Activated T-cell treated with anti-CD3 and anti-CD28 coated beads for 1 hour (primary cell): ENCODE measurements around the gene GHRHR.

Experiments
- DNase-seq: peaks from one replicate; pipeline ENCODE4 v3.0.0-alpha.2; 2020; ENCODE audit warnings: low read depth

The GHRHR gene

DNA sequence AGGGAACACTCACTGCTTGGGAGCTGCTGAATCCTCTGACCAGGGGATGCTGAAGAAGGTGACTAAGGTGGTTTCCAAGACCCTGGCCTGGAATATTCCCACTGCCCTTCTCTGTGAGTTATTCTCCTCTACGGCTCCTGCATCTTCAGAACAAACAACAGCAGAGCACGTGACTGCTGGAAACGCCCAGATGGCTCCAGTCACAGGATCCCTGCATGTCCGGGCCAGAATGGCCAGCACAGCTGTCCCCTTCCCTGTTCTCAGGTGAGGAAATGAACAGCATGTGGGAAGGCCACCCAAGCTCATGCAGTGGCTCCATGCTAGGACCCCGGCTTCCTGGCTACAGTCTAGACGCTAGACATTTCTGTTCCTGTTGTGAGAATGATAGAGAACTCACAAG is 43.1 kb downstream of the GHRHR start:
- DNase-seq: no peak

DNA sequence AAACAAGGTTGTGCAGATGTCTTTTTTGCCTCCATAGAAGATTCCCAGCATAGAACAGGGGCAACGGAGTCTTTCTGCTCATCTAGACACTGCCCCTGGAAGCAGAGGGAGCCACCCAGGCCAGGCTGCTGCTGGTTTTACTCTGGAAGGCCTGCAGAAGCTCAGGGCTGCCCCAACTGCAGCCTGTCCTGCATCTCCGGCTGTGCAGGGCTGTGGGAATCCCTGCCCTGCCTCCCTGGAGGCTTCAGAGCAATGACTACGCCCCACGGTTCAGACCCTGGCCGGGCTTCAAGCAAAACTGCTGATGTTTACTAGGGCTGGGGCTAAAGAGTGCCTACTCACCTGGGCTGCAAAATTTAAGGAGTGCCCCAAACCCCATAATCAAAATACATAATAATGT is 43.9 kb downstream of the GHRHR start:
- no peak for DNase-seq

DNA sequence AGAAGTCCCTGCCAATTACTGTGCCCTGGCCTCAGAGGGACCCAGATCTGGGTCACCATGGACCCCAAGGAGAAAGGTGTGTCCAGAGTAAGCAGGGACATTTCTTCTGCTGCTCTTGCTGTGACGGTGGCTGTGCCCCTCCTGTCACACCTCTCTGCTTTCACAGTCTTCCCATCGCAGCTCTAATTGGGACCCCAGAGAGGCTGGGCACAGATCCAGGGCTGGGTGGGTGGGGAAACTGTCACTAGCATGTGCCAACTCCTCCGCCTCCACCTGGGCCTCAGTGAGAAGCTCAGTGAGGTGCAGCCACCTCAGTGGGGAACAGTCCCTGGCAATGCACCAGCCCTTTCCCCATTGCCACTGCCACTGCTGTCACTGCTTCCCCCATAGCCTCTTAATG is 51.1 kb downstream of the GHRHR start:
- no peak for DNase-seq

DNA sequence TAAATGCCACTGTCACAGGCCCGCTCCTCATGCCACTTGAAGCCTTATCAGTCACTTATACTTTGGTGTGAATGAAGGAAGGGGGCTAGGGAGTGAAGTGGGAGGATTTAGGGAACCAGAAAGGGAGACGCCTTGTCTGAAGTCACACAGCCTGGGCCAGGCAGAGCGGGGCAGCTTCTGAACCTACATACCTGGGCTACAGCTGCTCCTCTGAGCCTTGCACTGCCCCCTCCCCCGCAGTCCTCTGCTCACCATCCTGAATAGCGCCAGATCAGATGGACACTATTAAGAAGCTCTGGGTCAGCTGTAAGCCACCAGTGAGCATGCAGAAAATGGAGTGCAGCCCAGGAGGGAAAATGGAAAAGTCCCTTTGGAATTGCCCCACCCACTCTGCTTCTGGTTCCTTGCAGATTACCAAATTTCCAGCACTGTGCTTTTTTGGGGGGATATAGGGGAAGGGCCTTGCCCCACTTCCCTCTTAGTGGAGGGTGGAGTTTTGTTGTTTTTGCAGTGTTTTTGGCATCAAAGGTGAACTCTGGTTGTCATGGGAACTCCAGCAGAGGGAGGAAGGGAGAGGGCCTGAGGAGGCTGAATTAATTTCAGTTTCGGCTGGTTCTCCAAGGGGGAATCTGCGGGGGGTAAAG is 53.4 kb downstream of the GHRHR start:
- no peak for DNase-seq

DNA sequence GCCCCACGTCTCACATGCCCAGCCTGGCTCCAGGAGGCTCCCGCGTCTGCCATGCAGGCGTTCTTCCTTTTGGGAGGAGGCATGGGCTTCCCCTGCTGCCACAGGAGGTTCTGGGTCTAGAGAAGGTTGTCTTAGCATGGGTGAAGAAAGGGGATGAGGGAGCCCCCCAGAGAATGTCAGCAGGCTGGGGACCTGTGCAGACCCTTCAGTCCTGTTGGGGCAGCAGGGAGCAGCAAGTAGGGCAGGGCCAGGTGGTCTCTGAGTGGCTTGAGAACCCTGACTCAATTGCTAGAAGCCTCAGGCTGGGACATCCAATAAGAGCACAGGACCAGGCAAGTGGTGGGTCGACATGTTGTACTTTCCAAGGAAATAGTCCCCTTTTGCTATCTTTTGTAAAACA is 54.0 kb downstream of the GHRHR start:
- DNase-seq: no peak

DNA sequence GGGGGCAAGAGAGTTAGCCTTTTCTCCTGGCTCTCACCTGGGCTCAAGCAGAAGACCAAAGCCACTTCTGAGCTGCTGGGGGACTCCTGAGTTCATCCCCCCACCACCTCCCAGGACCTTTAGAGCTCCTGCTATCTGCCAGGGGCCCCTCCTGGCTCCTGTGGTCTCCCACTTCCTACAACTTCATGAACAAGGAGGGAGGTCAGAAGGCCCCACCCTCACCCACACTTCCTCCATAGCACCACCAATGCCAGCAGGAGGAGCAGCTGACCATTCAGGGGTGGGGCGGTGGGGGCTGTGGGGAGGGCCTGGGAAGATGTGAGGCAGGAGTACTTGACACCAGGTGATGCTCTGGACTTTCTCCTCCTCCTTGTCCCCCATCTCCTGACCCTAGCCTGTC is 55.8 kb downstream of the GHRHR start:
- no peak for DNase-seq

DNA sequence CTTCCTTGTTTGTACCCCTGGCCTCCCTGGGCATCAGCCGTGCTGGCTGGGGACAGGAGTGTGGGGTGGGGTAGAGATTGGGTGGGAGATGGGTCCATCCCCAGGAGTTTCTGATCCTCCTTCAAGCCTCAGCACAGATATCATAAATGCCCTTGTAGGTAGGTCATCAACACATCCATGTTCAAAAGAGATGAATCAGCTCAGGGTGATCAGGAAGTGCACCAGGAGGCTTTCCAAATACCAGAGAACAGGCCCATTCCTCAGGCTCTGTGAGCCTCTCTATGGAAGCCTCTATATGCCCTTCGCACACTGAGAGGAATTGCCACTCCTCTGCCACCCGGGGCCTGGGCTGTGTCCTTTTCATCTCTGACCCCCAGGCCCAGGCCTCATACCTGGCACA is 56.4 kb downstream of the GHRHR start:
- DNase-seq: no peak

DNA sequence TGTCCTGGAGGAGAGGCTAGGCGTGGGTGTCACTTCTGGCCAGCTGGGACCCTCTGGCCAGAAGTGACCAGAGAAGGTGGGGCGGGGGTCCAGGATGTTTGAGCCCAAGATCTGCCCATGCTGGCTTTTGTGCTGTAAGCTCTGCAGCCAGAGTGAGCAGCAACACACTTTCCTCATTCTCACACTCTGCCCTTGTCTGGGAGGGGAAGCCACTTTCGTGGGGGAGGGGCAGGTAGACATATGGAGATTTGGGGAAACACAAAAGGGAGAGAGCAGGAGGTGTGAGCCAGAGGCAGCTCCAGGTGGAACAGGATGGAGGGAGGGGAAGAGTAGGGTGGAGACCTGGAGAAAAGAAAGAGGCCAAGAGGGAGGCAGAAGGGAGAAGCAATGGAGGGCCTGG is 56.9 kb downstream of the GHRHR start:
- DNase-seq: no peak

DNA sequence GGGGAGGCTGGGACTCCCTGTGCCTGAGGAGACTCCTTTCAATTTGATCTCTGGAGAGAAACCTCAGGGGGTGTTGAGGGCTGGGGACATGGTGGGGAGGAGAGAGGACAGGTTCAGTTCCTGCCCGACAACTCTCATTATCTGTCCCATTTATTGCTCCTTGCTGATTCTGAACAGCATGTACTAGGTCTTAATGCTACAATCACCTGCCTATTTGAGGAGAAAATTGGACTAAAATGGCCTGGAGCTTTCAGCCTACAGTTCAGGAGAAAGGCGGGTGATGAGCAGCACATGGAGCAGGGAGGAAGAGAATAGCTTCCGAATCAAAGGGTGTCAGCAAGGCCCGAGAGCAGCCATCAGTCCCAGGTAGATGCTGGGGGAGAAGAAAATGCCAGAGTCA is 58.4 kb downstream of the GHRHR start:
- no peak for DNase-seq

DNA sequence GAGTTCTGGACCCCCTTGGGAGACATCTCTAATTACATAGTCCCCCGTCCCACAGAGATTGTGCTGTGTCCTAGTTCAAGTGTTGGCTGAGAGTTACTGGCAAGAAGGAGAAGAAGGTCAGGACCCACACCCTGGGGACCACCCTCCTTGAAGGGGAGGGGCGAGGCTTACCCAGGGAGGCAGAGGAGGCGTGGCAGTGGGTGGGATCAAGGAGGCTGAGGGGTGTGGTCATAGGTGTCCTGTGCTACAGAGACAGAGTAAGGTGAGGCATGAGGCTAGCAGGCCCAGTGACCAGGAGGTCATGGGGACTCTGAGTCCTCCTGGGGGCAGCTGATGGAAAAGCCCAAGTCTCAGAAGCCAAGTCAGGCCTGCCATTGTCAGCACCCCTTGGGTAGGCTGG is 59.0 kb downstream of the GHRHR start:
- no peak for DNase-seq

DNA sequence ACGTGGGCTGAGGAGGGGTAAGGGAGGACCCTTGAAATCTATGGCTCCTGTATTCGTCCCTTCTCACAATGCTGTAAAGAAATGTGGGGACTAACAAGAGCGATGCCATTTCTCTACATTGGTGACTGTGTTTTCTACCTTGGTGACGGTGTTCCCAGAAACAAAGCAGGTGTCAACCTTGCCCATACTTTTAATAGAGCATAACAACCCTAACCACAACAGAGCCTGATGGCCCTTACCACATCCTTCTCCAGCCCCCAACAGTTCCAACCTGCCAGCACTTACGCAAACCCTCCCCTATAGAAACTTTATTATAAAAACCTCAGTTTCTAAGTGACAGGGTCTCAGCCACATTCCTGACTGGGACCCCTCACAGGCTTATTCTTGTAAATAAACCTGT is 60.1 kb downstream of the GHRHR start:
- DNase-seq: no peak

DNA sequence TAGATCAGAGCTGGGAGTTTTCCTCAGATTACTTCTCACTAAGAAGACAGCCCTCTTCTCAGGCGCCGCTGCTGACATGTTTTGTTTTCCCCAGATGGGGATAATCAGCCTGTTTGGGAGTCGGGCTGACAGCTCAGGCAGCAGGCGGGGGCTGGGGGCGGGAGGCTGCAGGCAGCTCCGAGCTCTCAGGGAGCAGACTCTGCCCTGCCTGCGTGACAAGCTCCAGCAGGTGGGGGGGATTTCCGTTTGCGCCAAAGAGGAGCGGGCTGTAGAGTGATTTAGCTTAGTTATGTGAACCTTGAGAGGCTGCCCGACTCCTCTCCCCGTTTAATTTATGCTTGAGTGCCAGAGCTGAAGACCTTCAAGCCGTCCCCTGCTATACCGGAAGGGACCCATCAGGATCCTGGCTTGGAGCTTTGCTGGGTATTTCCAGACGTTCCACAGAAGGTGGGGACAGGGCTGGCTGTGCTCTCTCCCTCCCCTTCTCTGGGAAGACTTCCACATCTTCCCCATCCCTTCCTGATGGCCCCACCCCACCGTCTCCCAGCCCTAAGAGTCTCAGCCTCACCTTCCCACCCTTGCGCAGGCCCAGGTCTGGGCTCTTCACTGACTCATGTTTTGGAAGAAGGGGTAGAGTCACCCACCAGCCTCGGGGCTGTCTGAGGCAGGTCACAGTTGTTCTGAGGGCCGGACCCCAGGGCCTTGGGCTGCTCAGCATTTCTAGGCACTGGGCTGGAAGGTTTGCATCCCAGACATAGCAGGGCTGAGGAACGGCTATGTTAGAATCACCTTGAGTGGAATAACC is 63.6 kb downstream of the GHRHR start:
- no peak for DNase-seq

DNA sequence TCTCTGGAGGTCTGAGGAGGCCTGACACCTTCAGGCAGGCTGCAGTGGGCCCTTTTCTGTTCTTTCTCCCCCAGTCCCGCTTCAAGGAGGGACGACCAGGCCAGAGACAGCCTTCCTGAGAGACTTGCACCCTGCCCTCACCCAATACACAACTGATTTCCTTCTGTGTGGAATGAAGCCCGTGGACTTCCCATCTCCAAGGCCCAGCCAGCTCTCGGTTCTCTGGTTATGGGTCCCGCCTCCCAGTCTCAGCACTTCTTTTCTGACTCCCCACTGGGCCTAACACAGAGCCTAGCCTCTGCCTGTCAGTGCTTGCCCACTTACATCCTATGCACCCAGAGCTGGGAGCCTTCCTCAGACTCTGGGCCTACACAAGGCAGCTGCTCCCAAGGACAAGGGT is 64.3 kb downstream of the GHRHR start:
- no peak for DNase-seq

DNA sequence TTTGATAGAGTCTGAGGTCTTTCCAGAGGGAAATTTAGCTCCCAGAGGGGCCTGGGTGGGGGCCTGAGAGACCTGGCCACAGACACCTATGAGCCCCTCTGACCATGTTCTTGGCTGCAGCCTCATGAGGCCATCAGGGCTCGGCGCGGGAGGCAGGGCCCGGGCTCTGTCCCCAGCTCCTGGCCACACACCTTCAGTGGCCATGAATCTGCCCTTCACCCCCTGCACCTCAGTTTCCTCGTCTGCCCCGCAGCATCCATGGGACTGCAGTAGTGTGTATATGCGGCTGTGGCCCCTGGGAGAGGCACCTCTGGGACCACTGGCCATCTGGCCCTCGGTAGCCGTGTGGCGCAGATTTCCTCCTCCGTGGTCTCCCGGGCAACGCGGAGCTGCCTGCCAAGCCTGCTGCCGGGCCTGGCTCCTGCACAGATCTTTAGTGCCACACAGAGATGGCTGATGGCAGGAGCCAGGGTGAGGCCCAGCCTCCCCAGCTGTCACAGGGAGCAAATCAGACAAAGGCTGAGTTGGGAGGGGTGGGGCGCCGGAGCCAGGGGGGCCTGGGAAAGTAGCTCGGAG is 64.8 kb downstream of the GHRHR start:
- DNase-seq: no peak
